AG09319 (cell line): Measurements from ENCODE around the gene GRAMD1B.

ENCODE experiments used
- DNase-seq: peaks from one replicate; pipeline ENCODE4 v3.0.0-alpha.2; 2010; ENCODE audit warnings: low read depth; ENCODE audit errors: extremely low read depth
- CTCF ChIP-seq: IDR thresholded peaks from 2 replicates; pipeline ENCODE4 v1.5.1; 2011; ENCODE audit warnings: low read depth, mild to moderate bottlenecking, inconsistent platforms, low read length, moderate library complexity

Gene GRAMD1B

GRCh38 chr11:123405123-123405592 lies 24.9 kb upstream of the GRAMD1B start:
- TF ChIP-seq CTCF = no peak
- DNase-seq = no peak

- TF ChIP-seq CTCF = no peak
Observed at GRCh38 chr11:123406441-123407129, 23.5 kb upstream of the GRAMD1B start.

GRCh38 chr11:123407130-123407995 lies 22.7 kb upstream of the GRAMD1B start:
- peak; percentile 78 for TF ChIP-seq CTCF
- peak; percentile 47 for DNase-seq

More at GRCh38 chr11:123406441-123407129, 23.5 kb upstream of the GRAMD1B start:
- DNase-seq = no peak

GRCh38 chr11:123407996-123408597 lies 22.0 kb upstream of the GRAMD1B start:
- DNase-seq = no peak
- no peak for TF ChIP-seq CTCF

GRCh38 chr11:123408619-123409455 lies 21.2 kb upstream of the GRAMD1B start:
- DNase-seq = no peak
- no peak for TF ChIP-seq CTCF

GRCh38 chr11:123409456-123410217 lies 20.4 kb upstream of the GRAMD1B start:
- DNase-seq = no peak
- TF ChIP-seq CTCF = no peak
